Mesenchymal stem cell (in vitro differentiated cells and primary cell): Measurements from ENCODE around the gene B9D1. TPM values are rescaled to one million over a fixed set of nuclear protein-coding genes. Genes with fewer than 3 reads are reported as not detected.

ENCODE experiments used
- DNase-seq: peaks from one replicate; pipeline ENCODE4 v3.0.0-alpha.2; 2013
- H2AFZ ChIP-seq: one replicate; pipeline ENCODE4 v1.6.1; 2013; ENCODE audit warnings: low read depth, mild to moderate bottlenecking, control low read depth, inconsistent platforms, low read length, moderate library complexity
- H2AK5ac ChIP-seq: 2 replicates; pipeline ENCODE4 v1.6.1; 2013; ENCODE audit warnings: low read length, moderate library complexity, mild to moderate bottlenecking, inconsistent platforms; ENCODE audit not compliant: severe bottlenecking
- H2BK120ac ChIP-seq: one replicate; pipeline ENCODE4 v1.6.1; 2013; ENCODE audit warnings: low read depth, mild to moderate bottlenecking, inconsistent platforms, low read length, moderate library complexity
- H2BK12ac ChIP-seq, 2 experiments: one replicate each; pipeline ENCODE4 v1.6.1; 2013; ENCODE audit warnings: inconsistent platforms in 2 of 2, low read length in 2 of 2, mild to moderate bottlenecking in 2 of 2, moderate library complexity in 2 of 2, control low read depth in 1 of 2
- H2BK15ac ChIP-seq: one replicate; pipeline ENCODE4 v1.6.1; 2013; ENCODE audit warnings: mild to moderate bottlenecking, low read depth, inconsistent platforms; ENCODE audit not compliant: poor library complexity, severe bottlenecking
- H2BK5ac ChIP-seq: 2 replicates; pipeline ENCODE4 v1.6.1; 2013; ENCODE audit warnings: low read depth, mild to moderate bottlenecking, low read length, control low read depth, inconsistent platforms; ENCODE audit not compliant: poor library complexity, severe bottlenecking
- H3K14ac ChIP-seq, 2 experiments: one replicate each; pipeline ENCODE4 v1.6.1; 2013; ENCODE audit warnings: inconsistent platforms in 2 of 2, low read length in 2 of 2, control low read depth in 1 of 2, mild to moderate bottlenecking in 1 of 2, moderate library complexity in 1 of 2
- H3K18ac ChIP-seq, 2 experiments: one replicate each; pipeline ENCODE4 v1.6.1; 2013; ENCODE audit warnings: inconsistent platforms in 2 of 2, low read length in 2 of 2, control low read depth in 1 of 2, low read depth in 1 of 2, mild to moderate bottlenecking in 1 of 2
- H3K23ac ChIP-seq, 2 experiments: one replicate each; pipeline ENCODE4 v1.6.1; 2013; ENCODE audit warnings: inconsistent platforms in 2 of 2, low read length in 2 of 2, mild to moderate bottlenecking in 2 of 2, moderate library complexity in 2 of 2, control low read depth in 1 of 2
- H3K27ac ChIP-seq: 2 replicates; pipeline ENCODE4 v1.5.1; 2013; ENCODE audit warnings: mild to moderate bottlenecking, moderate library complexity, low read length, control low read depth, inconsistent platforms; ENCODE audit not compliant: poor library complexity, severe bottlenecking
- H3K27me3 ChIP-seq, 2 experiments: 2 replicates each; pipeline versions ENCODE4 v1.6.1 to v1.7.0; 2013; ENCODE audit warnings: low read length in 2 of 2, mild to moderate bottlenecking in 2 of 2, moderate library complexity in 2 of 2, control low read depth in 1 of 2, inconsistent platforms in 1 of 2; ENCODE audit not compliant: control insufficient read depth in 1 of 2, insufficient read depth in 1 of 2
- H3K36me3 ChIP-seq, 2 experiments: 2 replicates each; pipeline versions ENCODE4 v1.6.1 to v1.7.0; 2013; ENCODE audit warnings: low read length in 2 of 2, control low read depth in 1 of 2, inconsistent platforms in 1 of 2, low read depth in 1 of 2, mild to moderate bottlenecking in 1 of 2; ENCODE audit not compliant: insufficient read depth in 2 of 2, control insufficient read depth in 1 of 2
- H3K4ac ChIP-seq, 2 experiments: one replicate each; pipeline ENCODE4 v1.6.1; 2013; ENCODE audit warnings: inconsistent platforms in 2 of 2, low read length in 2 of 2, mild to moderate bottlenecking in 2 of 2, moderate library complexity in 2 of 2, control low read depth in 1 of 2, low read depth in 1 of 2
- H3K4me1 ChIP-seq: 2 replicates; pipeline ENCODE4 v1.6.1; 2013; ENCODE audit warnings: low read depth, low read length, control low read depth; ENCODE audit not compliant: control insufficient read depth, insufficient read depth
- H3K4me2 ChIP-seq: 2 replicates; pipeline ENCODE4 v1.6.1; 2013; ENCODE audit warnings: low read length, mild to moderate bottlenecking, inconsistent platforms; ENCODE audit not compliant: poor library complexity, severe bottlenecking
- H3K4me3 ChIP-seq, 2 experiments: 2 replicates each; pipeline versions ENCODE4 v1.5.1 to v1.7.0; 2013; ENCODE audit warnings: low read length in 2 of 2, mild to moderate bottlenecking in 2 of 2, control low read depth in 1 of 2, low read depth in 1 of 2; ENCODE audit not compliant: insufficient read depth in 1 of 2
- H3K79me1 ChIP-seq: replicated peaks from 2 replicates; pipeline ENCODE4 v1.6.1; 2013; ENCODE audit warnings: mild to moderate bottlenecking, control low read depth, low read length, inconsistent platforms; ENCODE audit not compliant: poor library complexity, severe bottlenecking
- H3K9ac ChIP-seq: 2 replicates; pipeline ENCODE4 v1.7.0; 2013; ENCODE audit warnings: mild to moderate bottlenecking, low read length, moderate library complexity
- H3K9me3 ChIP-seq: 2 replicates; pipeline ENCODE4 v1.7.0; 2013; ENCODE audit warnings: mild to moderate bottlenecking, low read length; ENCODE audit not compliant: control insufficient read depth
- H4K8ac ChIP-seq: one replicate; pipeline ENCODE4 v1.6.1; 2013; ENCODE audit warnings: inconsistent platforms, mild to moderate bottlenecking, low read length, moderate library complexity
- H4K91ac ChIP-seq: one replicate; pipeline ENCODE4 v1.6.1; 2013; ENCODE audit warnings: mild to moderate bottlenecking, low read length, inconsistent platforms
- WGBS: methylation state at CpG from one replicate; pipeline ENCODE4 v1.1.7; 2013; ENCODE audit warnings: mixed read lengths; 5-methylcytosine and 5-hydroxymethylcytosine counted together
- polyA plus RNA-seq, 2 experiments: library from polyadenylated mRNA; stranded (reverse); fragments of 200-250 nt; gene quantifications; one replicate each; pipeline ENCODE4 v1.2.3, GENCODE V29; 2013

B9D1 gene, protein sequence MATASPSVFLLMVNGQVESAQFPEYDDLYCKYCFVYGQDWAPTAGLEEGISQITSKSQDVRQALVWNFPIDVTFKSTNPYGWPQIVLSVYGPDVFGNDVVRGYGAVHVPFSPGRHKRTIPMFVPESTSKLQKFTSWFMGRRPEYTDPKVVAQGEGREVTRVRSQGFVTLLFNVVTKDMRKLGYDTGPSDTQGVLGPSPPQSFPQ
- polyA plus RNA-seq (2013, experiment 1 of 2) = 30.2 TPM
- polyA plus RNA-seq (2013, experiment 2 of 2) = 30.8 TPM

DNA sequence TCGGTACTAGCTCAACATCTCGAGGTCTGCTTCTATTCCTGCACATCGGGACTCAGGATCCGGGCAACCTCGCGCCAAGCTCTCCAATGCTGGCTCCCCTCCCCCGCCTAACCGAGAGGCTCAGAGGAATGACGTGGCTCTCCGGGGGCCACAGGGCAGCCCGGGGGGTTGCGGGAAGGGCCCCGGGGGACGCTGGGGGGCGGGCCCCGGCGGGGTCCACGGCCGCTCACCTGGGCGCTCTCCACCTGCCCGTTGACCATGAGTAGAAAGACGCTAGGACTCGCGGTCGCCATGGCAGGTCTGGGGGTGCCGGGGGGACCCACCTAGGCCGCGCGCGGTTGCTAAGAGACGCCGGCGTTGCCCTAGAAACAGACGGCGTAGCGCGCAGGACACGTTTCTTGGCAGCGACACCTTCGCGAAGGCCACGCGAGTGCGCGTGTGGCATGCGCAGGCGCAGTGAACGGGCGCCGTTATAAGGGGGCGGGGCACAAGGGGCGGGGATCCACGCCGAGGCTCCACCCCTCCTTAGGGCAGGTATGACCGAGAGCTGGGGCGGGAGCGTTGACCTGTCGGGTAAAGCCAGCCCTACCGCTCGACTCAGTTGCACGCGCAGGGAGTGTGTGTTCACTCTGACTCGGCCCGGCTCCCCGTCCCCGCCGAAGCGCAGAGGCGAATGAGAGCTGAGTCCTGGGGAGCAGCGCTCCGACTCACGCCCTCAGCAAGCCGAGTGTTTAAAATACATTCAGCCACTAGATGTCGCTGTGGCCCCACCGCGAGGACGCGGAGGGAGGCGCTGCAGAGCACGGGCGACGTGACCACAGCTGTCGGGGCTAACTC is at the start of gene B9D1:
TSS of gene B9D1 (minus strand) at position 447 of the 837 bp plus-strand sequence. CDS start at position 293, 154 bp downstream.
- Histone ChIP-seq H3K4ac (peak within 1 kb of the TSS; percentile 68 to 74), H3K79me1 (peaks cover 17% of the 10 kb centered on the region), H2BK15ac (peak within 1 kb of the TSS; percentile 75), H4K8ac (peak within 1 kb of the TSS; percentile 84), H3K36me3 (peaks cover 11 to 28% of the 10 kb centered on the region in 2 experiments), H4K91ac (peak within 1 kb of the TSS; percentile 76), H2BK12ac (peak within 1 kb of the TSS; percentile 56 to 64), H2BK5ac (peak within 1 kb of the TSS; percentile 45), H2AK5ac (peak within 1 kb of the TSS; percentile 5), H3K9me3 (no peaks in the 10 kb centered on the region), H3K23ac (peak within 1 kb of the TSS in 1 of 2 experiments; percentile 23), H3K27ac (peak within 1 kb of the TSS; percentile 42), H2BK120ac (peak within 1 kb of the TSS; percentile 68), H3K4me1 (peaks cover 18% of the 10 kb centered on the region), H3K4me2 (peak within 1 kb of the TSS; percentile 72), H3K14ac (peak within 1 kb of the TSS in 1 of 2 experiments; percentile 89), H3K18ac (peak within 1 kb of the TSS; percentile 73 to 86), H3K4me3 (peak within 1 kb of the TSS; percentile 59 to 90), H2AFZ (peak within 1 kb of the TSS; percentile 75), H3K27me3 (no peaks in the 10 kb centered on the region), H3K9ac (peak within 1 kb of the TSS; percentile 89)
- DNase-seq = peak; percentile 92
- WGBS = under 1% methylated on average over 76 of the region's 83 CpGs

DNA sequence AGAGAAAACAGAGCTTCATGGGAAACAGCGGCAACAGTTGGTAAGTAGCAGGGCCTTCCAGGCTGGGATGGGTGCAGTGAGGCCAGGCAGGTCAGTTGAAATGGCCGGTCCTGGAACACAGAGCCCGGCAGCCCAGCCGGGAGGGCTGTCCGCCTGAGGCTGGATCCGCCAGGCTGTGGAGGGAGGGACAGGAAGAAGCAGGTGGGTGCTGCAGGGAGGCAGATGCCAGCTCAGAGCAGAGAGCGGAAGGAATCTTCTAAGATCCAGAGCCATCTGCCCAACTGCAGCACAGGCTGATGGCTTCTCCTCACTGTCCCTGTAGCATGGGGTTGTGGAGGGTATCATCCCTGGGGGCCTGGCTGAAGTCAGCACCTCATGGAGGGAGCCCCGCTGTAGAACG is 49.1 kb upstream of the B9D1 start:
- H3K23ac ChIP-seq = no peak overlapping the region
- H3K27ac ChIP-seq = no peak overlapping the region
- H3K14ac ChIP-seq = no peak overlapping the region
- no peak overlapping the region for H2BK12ac ChIP-seq
- H2AK5ac ChIP-seq = no peak overlapping the region
- peaks cover 0 to 40% of the 10 kb centered on the region in 2 experiments for H3K27me3 ChIP-seq
- H3K4me2 ChIP-seq = no peak overlapping the region
- no peak overlapping the region for H3K4ac ChIP-seq
- DNase-seq = no peak
- no peak overlapping the region for H2BK15ac ChIP-seq
- H2AFZ ChIP-seq = no peak overlapping the region
- no peaks in the 10 kb centered on the region for H3K9me3 ChIP-seq
- H3K4me3 ChIP-seq = no peak overlapping the region
- no peaks in the 10 kb centered on the region for H3K79me1 ChIP-seq
- H3K18ac ChIP-seq = no peak overlapping the region
- WGBS = 78% methylated on average over 9 of the region's 9 CpGs
- H2BK5ac ChIP-seq = no peak overlapping the region
- peaks cover 17% of the 10 kb centered on the region for H3K4me1 ChIP-seq
- H4K8ac ChIP-seq = no peak overlapping the region
- no peak overlapping the region for H2BK120ac ChIP-seq
- H4K91ac ChIP-seq = no peak overlapping the region
- H3K36me3 ChIP-seq = no peaks in the 10 kb centered on the region
- H3K9ac ChIP-seq = no peak overlapping the region

DNA sequence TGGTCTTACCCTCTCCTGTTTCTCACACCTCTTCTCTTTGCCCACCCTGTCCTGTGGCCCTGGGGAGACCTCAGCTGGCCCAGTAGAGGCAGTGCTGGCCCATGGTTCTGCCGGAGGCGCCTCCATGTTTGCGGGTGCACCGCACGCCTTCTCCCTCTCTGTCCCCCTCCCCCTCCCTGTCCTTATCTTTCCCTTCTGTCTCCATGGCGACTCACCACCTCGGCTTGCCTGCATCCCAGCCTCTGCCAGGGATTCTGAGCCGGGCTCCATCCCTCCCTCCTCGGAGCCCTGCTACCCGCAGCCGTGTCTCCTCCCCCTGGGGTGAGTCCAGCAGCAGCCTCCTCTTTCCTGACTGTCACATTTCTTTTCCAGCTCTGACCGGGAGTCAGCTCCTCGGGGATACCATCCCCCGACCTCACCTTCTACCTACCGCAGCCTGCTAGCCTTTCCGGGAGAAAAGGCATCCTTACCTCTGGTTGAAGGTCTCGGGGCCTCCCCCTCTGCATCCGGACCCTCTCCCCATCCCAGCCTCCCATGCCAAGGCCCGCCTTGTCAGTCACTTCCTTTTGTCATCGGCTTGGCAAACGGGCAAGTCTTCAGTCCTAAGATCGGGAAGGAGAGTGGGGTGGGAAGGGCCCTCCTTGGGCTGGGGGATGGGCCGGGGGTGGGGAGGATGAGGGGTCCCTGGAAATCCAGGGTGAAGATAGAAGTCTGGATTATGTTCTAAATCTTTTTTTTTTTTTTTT is 48.5 kb upstream of the B9D1 start, which contains the start of gene RNF112:
TSS of gene RNF112 (plus strand) at position 358 of the 746 bp plus-strand sequence. CDS start at position 535, 177 bp downstream.
- Histone ChIP-seq H2BK12ac (no peak within 1 kb of the TSS), H3K18ac (no peak within 1 kb of the TSS), H2BK5ac (no peak within 1 kb of the TSS), H2BK15ac (no peak within 1 kb of the TSS), H3K9me3 (no peaks in the 10 kb centered on the region), H4K91ac (no peak within 1 kb of the TSS), H3K79me1 (no peaks in the 10 kb centered on the region), H3K14ac (no peak within 1 kb of the TSS), H3K4me3 (peak within 1 kb of the TSS in 1 of 2 experiments; percentile 65), H3K27me3 (peaks cover 0 to 34% of the 10 kb centered on the region in 2 experiments), H4K8ac (no peak within 1 kb of the TSS), H3K9ac (peak within 1 kb of the TSS; percentile 68), H3K27ac (no peak within 1 kb of the TSS), H3K4ac (peak within 1 kb of the TSS in 1 of 2 experiments; percentile 21), H3K23ac (no peak within 1 kb of the TSS), H3K4me2 (peak within 1 kb of the TSS; percentile 5), H3K36me3 (no peaks in the 10 kb centered on the region), H2BK120ac (no peak within 1 kb of the TSS), H3K4me1 (peaks cover 17% of the 10 kb centered on the region), H2AK5ac (peak within 1 kb of the TSS; percentile 21), H2AFZ (peak within 1 kb of the TSS; percentile 19)
- no peak for DNase-seq
- WGBS = 52% methylated on average over 22 of the region's 23 CpGs
